ENCODE data around the gene XPO6.

- TF ChIP-seq GATA2 (IDR thresholded peaks at IDR 0.05; ENCODE audit: low read depth, low read length) (no peak), GATA3 (IDR thresholded peaks at IDR 0.05; ENCODE audit: low read depth, low read length) (no peak)
Observed at GRCh38 chr16:28156056-28156680, 55.6 kb downstream of the XPO6 start.
